ENCODE results near the gene TAC1. TPM values are rescaled to one million over a fixed set of nuclear protein-coding genes. Genes with fewer than 3 reads are reported as not detected.

The TAC1 gene
- total RNA-seq, result 1 to 10 TPM in 2 of 4 donors, under 1 TPM in 1, not detected in 1; 0.61 to 3.8 (median 1.5) TPM

GRCh38 chr7:97731736-97732564 lies at the start of gene TAC1:
TAC1 (plus strand) TSS chr7:97732086; CDS start chr7:97732613, 527 bp downstream.
- intact Hi-C loops (cut with DNase I; ENCODE audit: low total_unique reads), result no loop called here
- H3K27me3 ChIP-seq, result peaks cover 0 to 41% of the 10 kb centered on the region in 2 donors
- H3K4me3 ChIP-seq, result no peak within 1 kb of the TSS

GRCh38 chr7:97685952-97686351 lies 45.9 kb upstream of the TAC1 start:
- no peak overlapping the region for H3K4me3 ChIP-seq
- H3K27me3 ChIP-seq, result no peaks in the 10 kb centered on the region
- no peaks in the 10 kb centered on the region for H3K36me3 ChIP-seq
- TF ChIP-seq POLR2A (IDR thresholded peaks at IDR 0.05) (no peak), CTCF (IDR thresholded peaks at IDR 0.05) (no peak)
- no peak overlapping the region for H3K27ac ChIP-seq
- H3K4me1 ChIP-seq, result no peaks in the 10 kb centered on the region
- H3K9me3 ChIP-seq, result no peaks in the 10 kb centered on the region
- intact Hi-C loops (cut with DNase I; ENCODE audit: low total_unique reads), result no loop called here
- DNase-seq, result no peak

More at GRCh38 chr7:97731736-97732564, at the start of gene TAC1:
- TF ChIP-seq POLR2A (IDR thresholded peaks at IDR 0.05) (no peak), CTCF (IDR thresholded peaks at IDR 0.05) (no peak)
- no peaks in the 10 kb centered on the region for H3K36me3 ChIP-seq
- no peak within 1 kb of the TSS for H3K27ac ChIP-seq
- peak in 1 of 2 donors; percentile 13 for DNase-seq
- H3K4me1 ChIP-seq, result peaks cover 0 to 8% of the 10 kb centered on the region in 2 donors
- no peaks in the 10 kb centered on the region for H3K9me3 ChIP-seq

GRCh38 chr7:97693586-97693985 lies 38.3 kb upstream of the TAC1 start:
- H3K36me3 ChIP-seq, result no peaks in the 10 kb centered on the region
- no peaks in the 10 kb centered on the region for H3K27me3 ChIP-seq
- no peak for TF ChIP-seq POLR2A (IDR thresholded peaks at IDR 0.05)
- DNase-seq, result no peak
- H3K4me1 ChIP-seq, result no peaks in the 10 kb centered on the region
- intact Hi-C loops (cut with DNase I; ENCODE audit: low total_unique reads), result no loop called here
- no peaks in the 10 kb centered on the region for H3K9me3 ChIP-seq
- H3K27ac ChIP-seq, result no peak overlapping the region
- no peak overlapping the region for H3K4me3 ChIP-seq

- Histone ChIP-seq H3K9me3 (no peaks in the 10 kb centered on the region), H3K4me3 (no peak overlapping the region), H3K27me3 (no peaks in the 10 kb centered on the region), H3K36me3 (no peaks in the 10 kb centered on the region), H3K4me1 (no peaks in the 10 kb centered on the region), H3K27ac (no peak overlapping the region)
- intact Hi-C loops (cut with DNase I; ENCODE audit: low total_unique reads), result no loop called here
- DNase-seq, result no peak
- no peak for TF ChIP-seq CTCF (IDR thresholded peaks at IDR 0.05)
- no peak for TF ChIP-seq POLR2A (IDR thresholded peaks at IDR 0.05)
Measured at GRCh38 chr7:97694355-97694754, 37.5 kb upstream of the TAC1 start.

DNA sequence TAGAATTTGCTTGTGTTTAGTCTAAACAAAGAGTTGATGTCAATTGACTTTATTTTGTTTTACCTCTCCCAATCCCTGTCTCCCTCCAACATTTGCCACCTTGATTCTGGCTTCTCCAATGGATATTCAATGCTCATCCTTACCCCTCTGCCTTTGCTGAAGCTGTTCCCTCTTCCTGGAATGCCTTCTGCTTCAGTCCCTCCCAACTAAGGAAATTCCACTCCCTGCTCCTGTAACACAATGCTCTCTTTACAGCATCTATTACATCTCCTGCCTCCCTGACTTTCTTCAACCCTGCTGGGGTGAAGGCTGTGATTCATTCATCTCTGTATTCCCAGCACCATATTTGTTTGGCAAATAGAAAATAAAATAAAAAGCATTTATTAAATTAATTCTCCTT lies 34.5 kb upstream of the TAC1 start:
- H3K27me3 ChIP-seq, result no peaks in the 10 kb centered on the region
- H3K4me1 ChIP-seq, result no peaks in the 10 kb centered on the region
- intact Hi-C loops (cut with DNase I; ENCODE audit: low total_unique reads), result no loop called here
- DNase-seq, result no peak
- no peaks in the 10 kb centered on the region for H3K36me3 ChIP-seq
- no peak overlapping the region for H3K4me3 ChIP-seq
- H3K27ac ChIP-seq, result no peak overlapping the region
- no peaks in the 10 kb centered on the region for H3K9me3 ChIP-seq
- TF ChIP-seq CTCF (IDR thresholded peaks at IDR 0.05), result no peak
- TF ChIP-seq POLR2A (IDR thresholded peaks at IDR 0.05), result no peak

Measured in uterus (tissue), 4 donors.